ENCODE results near the gene MAN2A1.

Gene MAN2A1

DNA sequence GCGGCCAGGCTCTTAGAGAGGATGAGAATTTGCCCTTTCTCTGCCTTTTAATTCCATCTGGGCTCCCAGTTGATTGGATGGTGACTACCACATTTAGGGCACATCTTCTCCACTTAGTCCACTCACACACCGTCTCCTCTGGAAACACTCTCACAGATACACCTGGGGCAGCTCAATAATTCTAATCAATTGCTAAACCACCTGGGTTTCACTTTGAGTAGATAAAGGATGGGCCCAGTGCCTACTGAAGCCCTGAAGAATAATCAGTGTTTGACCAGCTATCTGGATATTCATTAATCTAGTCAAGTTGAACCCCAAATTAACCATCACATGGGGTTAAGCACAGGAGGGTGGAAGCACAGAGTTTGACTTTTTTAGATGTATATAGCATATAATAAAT is 19.1 kb downstream of the MAN2A1 start:
- DNase-seq = no peak

DNA sequence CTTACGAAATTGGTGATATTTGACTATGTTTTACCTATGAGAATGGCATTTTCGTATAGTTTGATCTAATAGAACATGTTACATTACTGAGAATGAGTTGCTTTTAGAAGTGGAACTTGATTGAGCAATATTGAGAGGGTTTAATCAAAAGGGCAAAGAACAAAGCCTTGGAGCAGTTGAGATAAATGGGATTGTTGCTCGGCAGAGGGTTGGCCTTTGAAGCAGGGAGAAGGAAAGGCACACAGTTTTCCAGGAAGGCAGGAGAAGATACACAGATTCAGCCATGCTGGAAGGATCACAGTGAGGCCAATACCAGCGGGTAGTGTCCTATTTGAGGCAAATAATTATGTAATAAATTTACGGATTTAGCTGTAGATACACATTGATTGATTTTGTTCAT is 19.5 kb downstream of the MAN2A1 start:
- DNase-seq = no peak

DNA sequence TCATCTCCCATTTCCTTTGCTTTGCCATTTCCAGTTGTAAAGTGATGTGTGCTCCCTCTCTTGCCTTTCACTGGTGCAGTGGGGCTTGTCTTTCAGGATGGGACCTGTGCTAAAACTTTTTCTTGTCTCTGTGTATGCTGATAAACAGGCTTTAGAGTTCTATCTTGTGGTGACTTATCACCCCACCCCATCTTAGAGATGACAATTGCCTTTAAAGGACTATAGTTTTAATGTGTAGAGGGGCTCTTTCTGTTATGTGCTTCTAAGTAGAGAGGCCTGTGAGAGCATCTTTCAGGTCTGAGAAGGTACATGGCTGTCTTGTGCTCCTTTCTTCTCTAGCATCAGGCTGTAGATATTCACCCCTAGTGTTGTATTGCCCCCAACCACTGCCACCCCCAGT is 21.9 kb downstream of the MAN2A1 start:
- no peak for DNase-seq

GRCh38 chr5:109713453-109713852 is 23.7 kb downstream of the MAN2A1 start:
- no peak for DNase-seq

- no peak for DNase-seq
Measured at GRCh38 chr5:109714592-109714991, 24.9 kb downstream of the MAN2A1 start.

DNA sequence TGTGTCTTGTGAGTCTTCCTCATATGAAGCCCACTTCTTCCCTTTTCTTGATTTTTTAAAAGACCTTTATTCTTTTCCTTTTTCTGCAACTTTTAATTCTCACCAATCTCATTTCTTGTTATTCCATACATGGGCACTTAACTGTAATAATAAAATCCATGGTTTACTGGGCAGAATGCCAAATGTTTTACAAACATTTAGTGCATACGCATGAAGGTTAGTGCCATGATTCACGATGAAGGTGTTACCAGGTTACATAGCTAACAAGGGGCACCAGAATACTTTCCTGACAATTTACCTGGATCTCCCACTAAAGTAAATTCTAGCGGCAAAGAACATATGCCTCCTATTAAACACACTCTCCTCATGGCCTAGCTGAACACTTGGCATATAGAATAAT is 28.5 kb downstream of the MAN2A1 start:
- no peak for DNase-seq

GRCh38 chr5:109718632-109719031 is 28.9 kb downstream of the MAN2A1 start:
- no peak for DNase-seq

- no peak for DNase-seq
Measured at GRCh38 chr5:109719978-109720377, 30.3 kb downstream of the MAN2A1 start.

GRCh38 chr5:109721741-109722140 is 32.0 kb downstream of the MAN2A1 start:
- DNase-seq = no peak

DNA sequence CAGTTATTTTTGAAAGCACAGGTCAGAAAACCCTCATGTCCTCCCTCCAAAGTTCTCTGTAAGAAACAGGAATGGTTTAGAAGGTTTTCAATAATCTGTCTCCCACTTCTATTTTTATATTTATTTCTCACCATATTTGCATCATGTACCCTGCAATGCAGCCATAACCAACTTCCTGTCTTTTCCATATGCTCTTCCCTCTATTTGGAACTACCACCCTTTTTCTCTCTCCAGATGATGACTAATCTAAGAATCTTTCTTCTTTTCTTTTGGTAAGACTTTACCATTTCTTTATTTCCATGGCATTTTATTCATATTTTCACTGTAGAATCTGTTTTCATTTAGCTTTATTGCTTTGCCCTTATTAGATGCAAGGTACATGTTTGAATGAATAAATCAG is 33.9 kb downstream of the MAN2A1 start:
- DNase-seq = no peak

DNA sequence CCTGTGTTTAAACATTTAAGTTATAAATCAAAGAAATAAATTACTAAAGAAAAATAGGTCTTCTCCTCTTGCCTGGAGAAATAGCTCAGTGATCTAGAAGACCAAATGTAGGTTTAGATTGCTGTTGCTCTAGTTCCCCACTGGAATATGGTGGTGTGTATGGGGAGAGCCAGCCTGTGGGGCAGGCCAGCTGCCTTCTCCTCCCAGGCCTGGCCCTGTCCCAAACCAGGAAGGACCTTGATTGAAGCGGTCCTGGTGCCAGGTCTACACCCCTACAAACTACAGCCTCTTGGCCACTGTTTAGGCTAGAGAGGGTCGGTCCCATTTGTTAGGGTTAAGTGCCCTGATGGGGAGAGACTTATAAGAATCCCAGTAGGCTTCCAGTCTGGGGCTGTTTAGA is 35.4 kb downstream of the MAN2A1 start:
- DNase-seq = no peak

DNA sequence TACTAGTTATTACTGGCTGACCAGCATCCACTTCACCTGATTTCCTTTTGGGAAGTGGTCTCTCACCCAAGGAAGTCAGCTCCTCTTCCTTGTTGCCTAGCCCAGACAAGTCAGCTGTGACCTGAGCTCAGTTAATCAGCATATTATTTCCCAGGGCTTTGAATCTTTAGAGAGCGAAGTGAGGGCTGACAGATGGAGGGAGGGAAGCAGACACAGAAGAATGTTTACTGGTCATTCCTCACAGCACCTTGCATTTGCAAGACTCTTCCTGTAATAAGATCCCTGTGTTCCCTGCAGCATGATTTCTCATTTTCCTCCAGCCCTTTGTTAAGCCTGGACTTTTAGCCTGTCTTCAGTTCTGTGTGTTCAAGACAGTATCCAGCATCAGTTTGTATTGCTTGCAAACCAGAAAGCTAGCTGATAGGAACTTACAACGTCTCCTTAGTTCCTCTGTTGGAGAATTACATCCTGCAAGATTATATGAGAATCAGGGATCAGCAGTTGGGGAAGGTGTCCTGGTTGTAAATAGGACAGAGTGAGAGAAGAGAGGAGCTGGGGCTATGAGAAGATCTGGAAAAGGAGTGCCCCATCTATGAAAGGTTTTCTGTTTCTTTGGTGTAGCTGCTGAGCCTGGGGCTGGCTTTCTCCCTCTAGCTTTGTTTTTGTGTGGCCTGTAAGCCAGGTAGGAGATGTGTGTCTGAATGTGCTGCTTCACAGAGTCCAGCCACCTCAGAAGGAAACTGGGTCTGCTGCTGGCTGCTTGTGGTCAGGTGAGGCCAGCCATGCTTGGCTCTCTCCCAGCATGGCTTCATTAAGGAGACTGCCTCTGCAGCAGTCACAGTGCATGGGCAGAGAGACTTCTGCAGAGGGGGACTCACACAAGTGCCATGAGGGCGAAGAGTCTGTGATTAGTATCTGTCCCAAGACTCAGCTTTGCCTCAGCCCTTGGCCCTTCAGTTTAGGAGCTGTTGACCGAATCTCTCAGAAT is 50.3 kb downstream of the MAN2A1 start:
- no peak for DNase-seq

- DNase-seq = no peak
Measured at GRCh38 chr5:109740966-109741365, 51.2 kb downstream of the MAN2A1 start.

- no peak for DNase-seq
Measured at GRCh38 chr5:109741390-109741789, 51.7 kb downstream of the MAN2A1 start.

GRCh38 chr5:109743041-109743531 is 53.4 kb downstream of the MAN2A1 start:
- DNase-seq = no peak

DNA sequence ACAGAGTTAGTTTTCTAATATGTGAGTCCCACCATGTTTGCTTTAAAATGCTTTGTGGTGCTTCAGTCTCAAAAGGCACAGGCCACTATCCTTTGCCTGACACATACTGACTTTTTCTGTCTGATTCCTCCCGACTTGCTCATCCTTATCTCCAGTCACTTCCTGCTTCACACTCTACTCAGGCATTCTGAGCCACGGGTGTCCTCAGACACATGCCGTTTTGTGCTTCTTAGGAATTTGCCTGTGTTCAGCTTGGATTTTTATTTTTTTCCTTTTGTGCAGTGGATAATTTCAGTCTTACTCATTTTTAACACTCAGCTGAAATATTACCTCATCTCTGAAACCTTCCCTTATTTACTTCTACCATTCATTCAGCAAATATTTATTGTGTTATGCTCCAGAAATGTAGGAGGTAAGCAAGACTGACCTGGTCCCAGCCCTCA is 54.1 kb downstream of the MAN2A1 start:
- DNase-seq = no peak

- no peak for DNase-seq
Measured at GRCh38 chr5:109744261-109744660, 54.5 kb downstream of the MAN2A1 start.

DNA sequence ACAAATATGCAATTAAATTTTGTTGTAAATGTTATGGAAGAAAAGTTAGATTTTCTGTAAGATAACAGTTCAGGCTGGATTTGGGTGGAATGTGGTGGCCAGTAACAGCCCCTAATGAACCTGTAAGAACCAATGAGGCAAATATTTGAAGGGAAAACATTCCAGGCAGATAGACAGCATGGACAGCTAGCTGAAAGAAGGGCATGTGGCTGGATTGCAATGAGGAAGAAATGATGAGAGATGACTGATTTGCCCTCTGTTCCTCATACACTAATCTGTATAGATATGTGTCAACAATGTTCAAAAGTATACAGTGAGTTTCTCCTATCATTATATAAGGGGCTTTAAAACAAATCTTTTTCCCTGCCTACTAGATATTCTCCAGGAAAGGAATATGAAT is 58.8 kb downstream of the MAN2A1 start:
- no peak for DNase-seq

- no peak for DNase-seq
Measured at GRCh38 chr5:109750463-109750862, 60.7 kb downstream of the MAN2A1 start.

GRCh38 chr5:109753279-109753678 is 63.6 kb downstream of the MAN2A1 start:
- no peak for DNase-seq

GRCh38 chr5:109754319-109754718 is 64.6 kb downstream of the MAN2A1 start:
- DNase-seq = no peak

- no peak for DNase-seq
Measured at GRCh38 chr5:109755761-109756160, 66.0 kb downstream of the MAN2A1 start.

GRCh38 chr5:109756543-109757185 is 66.9 kb downstream of the MAN2A1 start:
- no peak for DNase-seq

DNA sequence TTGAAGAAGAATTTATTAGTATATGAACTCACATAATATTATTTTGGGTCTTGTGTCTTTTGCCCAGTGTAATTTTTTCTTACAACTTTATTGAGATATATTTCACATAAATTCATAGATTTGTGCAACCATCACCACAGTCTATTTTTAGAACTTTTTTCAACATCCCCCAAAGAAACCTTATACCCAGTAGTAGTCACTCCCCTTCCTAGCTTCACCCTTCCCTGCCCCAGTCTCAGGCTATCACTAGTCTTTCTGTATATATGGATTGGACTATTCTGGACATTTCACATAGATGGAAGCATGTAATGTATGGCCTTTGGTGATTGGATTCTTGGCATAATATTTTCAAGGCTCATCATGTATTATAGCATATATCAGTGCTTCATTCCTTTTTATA is 67.8 kb downstream of the MAN2A1 start:
- no peak for DNase-seq

All from activated effector memory CD4-positive, alpha-beta T cell treated with anti-CD3 and anti-CD28 coated beads, Interleukin-2, amount 50 U/mL, for 16 hours (primary cell).